CMK (cell line): ENCODE data around the gene TFPI.
"Not testable (repeated sequence)": the region's sequence is repeated elsewhere in the genome, so short reads cannot be mapped to it uniquely, and the experiment has no call there.

Experiments used
- DNase-seq: peaks from one replicate; pipeline ENCODE4 v3.0.0-alpha.2; 2010; ENCODE audit warnings: low read depth

Gene TFPI

GRCh38 chr2:187527262-187527661 is 27.0 kb downstream of the TFPI start:
- no peak for DNase-seq

- no peak for DNase-seq
Observed at GRCh38 chr2:187526792-187527191, 27.4 kb downstream of the TFPI start.

DNA sequence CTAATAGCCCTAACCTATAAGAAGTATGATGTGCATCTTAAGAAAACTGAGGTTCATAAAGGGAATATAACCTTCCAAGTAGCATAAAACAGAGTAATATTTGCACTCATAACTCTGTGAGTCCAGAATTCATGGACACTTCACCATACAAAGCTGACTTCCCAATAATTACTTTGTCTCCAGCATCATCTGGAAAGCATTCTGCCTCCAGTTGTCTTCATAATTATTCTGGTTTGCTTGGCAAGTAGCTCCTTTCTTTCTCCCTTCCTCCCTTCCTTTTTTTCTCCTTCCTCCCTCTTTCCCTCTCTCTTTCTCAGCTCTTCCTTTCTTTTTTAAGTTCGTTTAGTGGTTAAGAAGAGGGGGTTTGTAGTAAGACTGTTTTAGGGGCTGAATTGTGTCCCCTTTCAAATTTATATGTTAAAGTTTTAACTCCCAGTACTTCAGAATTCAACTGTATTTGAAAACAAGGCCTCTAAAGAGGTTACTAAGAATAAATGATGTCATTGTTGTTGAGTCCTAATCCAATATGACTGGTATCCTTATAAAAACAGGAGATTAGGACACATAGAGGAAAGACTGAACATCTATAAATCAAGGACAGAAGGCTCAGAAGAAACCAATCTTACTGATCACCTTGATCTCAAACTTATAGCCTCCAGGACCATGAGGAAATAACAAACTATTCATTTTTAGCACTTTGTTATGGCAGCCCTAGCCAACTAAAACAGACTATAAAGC is 28.9 kb downstream of the TFPI start:
- DNase-seq: no peak

- no peak for DNase-seq
Observed at GRCh38 chr2:187523325-187523724, 30.9 kb downstream of the TFPI start.

- DNase-seq: no peak
Observed at GRCh38 chr2:187520121-187520624, 34.1 kb downstream of the TFPI start.

DNA sequence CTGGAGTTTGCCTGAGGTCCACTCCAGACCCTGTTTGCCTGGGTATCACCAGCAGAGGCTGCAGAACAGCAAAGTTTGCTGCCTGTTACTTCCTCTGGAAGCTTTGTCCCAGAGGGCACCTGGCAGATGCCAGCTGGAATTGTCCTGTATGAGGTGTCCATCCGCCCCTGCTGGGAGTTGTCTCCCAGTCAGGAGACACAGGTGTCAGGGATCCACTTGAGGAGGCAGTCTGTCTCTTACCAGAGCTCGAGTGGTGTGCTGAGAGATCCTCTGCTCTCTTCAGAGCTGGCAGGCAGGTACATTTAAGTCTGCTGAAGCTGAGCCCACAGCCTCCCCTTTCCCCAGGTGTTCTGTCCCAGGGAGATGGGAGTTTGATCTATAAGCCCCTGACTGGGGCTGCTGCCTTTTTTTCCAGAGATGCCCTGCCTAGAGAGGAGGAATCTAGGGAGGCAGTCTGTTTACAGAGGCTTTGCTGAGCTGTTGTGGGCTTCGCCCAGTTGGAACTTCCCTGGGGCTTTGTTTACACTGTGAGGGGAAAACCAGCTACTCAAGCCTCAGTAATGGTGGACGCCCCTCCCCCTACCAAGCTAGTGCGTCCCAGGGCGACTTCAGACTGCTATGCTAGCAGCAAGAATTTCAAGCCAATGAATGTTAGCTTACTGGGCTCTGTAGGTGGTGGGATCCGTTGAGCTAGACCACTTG is 34.7 kb downstream of the TFPI start:
- no peak for DNase-seq

GRCh38 chr2:187517750-187518361 is 36.4 kb downstream of the TFPI start:
- DNase-seq: not testable (repeated sequence)

DNA sequence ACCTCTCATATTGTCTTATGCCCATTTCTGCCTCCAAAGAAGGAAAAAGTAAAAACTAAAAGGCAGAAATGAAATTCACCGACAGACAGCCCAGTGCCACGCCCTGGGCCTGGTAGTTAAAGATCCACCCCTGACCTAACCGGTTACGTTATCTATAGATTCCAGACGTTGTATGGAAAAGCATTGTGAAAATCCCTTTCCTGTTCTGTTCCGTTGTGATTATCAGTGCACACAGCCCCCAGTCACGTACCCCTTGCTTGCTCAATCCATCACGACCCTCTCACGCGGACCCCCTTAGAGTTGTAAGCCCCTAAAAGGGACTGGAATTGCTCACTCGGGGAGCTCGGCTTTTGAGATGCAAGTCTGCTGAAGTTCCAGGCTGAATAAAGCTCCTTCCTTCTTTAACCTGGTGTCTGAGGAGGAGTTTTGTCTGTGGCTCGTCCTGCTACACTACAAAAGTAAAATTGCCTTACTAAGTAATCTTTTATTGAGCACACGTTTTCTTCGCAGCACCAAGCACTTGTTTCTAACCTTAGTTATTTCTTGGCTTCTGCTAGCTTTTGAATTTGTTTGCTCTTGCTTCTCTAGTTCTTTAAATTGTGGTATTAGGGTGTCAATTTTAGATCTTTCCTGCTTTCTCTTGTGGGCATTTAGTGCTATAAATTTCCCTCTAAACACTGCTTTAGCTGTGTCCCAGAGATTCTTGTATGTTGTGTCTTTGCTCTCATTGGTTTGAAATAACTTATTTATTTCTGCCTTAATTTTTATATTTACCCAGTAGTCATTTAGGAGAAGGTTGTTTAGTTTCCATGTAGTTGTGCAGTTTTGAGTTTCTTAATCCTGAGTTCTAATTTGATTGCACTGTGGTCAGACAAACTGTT is 37.4 kb downstream of the TFPI start:
- not testable (repeated sequence) for DNase-seq

DNA sequence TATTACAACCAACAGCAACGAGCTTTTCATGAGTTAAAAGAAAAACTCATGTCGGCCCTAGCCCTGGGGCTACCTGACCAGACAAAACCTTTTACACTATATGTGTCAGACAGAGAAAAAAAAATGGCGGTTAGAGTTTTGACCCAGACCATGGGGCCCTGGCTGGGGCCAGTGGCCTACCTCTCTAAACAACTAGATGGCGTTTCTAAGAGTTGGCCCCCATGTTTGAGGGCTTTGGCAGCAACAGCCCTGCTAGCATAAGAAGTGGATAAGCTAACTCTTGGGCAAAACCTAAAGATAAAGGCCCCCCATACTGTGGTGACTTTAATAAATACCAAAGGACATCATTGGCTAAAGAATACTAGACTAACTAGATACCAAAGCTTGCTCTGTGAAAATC is 39.3 kb downstream of the TFPI start:
- no peak for DNase-seq

GRCh38 chr2:187514235-187514829 is 39.9 kb downstream of the TFPI start:
- DNase-seq: not testable (repeated sequence)

DNA sequence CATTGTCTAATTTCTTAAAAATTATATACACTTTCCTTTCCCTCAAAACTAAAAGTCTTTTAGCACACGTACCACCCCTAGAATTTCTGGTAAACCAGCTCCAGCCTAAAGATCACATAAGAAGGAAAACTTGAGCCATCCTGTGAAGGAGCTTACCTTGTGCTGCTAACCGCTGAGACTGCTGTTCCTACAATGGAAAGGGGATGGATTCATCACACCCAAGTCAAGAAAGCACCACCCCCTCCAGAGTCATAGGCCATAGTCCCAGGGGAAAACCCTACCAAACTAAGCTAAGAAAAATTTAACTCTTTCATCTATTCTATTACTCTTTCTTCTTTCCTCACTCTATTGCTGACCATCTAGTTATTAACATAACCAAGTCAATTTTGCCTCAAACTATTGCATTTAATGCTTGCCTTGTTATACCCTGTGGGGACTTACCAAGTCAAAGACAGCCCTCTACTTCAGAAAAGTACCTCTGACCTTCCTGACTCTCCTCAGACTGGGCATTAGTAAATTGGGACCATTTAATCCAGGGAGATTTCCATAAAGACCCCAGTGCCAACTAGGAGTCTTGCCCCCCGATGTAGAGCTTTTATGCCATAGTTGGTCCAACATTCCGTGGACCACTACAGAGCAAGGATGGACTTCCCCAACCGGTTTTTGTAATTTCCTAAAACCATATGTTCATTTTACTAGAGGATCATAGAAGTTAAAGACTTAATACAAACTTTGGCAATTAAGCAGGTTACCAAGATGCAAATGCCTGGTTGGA is 40.6 kb downstream of the TFPI start:
- not testable (repeated sequence) for DNase-seq

- no peak for DNase-seq
Observed at GRCh38 chr2:187511356-187512315, 42.6 kb downstream of the TFPI start.

DNA sequence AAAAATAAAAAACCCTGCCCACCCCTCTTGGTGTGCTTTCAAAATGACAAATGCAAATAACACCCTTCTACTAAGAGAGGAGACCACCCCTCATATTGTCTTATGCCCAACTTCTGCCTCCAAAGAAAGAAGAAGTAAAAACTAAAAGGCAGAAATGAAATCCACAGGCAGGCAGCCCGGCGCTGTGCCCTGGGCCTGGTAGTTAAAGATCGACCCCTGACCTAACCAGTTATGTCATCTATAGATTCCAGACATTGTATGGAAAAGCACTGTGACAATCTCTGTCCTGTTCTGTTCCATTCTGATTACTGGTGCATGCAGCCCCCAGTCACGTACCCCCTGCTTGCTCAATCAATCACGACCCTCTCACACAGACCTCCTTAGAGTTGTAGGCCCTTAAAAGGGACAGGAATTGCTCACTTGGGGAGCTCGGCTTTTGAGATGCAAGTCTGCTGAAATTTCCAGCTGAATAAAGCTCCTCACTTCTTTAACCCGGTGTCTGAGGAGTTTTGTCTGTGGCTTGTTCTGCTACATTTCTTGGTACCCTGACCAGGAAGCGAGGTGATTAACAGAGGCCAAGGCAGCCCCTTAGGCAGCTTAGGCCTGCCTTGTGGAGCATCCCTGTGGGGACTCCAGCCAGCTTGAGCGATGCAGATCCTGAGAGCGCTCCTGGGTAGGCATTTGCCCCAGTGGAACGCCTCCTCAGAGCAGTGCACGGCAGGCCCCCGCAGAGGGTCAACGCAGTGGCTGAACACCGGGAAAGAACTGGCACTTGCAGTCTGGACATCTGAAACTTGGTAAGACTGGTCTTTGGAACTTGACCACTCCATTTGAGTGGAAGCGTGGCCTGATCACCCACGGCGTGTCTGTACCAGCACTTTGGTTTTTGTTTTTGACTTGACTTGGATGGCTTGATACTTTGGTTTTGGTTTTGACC is 43.5 kb downstream of the TFPI start:
- DNase-seq: not testable (repeated sequence)

DNA sequence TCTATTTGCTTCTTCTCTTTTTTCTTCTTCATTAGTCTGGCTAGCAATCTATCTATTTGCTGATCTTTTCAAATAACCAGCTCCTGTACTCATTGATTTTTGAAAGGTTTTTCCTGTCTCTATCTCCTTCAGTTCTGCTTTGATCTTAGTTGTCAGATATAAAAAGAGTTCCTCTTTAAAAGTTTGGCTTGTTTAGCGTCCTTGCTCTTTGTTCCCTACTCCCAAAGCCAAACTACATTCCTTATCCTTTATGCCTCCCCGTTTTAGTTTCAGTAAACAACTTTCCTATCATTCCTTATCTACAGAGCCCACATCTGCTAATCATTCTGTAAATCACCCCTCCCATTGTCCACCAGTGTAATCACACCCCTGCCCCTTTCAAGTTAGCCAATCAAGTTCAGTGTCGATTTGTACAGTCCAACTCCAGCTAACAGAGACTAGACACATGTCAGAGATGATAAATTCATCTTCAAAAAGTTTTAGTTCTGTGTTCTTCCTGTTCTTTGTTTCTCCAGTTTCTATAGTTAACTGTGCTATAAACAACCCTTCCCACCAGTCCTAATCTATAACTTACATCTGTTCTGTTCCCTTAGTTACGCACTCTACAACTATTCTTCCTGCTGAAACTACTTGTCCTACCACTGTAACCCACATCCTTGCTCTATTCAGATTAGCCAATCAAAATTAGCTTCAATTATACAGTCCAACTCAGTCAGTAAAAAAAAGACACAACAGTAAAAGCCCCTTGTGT is 44.4 kb downstream of the TFPI start:
- peak; percentile 49 for DNase-seq

DNA sequence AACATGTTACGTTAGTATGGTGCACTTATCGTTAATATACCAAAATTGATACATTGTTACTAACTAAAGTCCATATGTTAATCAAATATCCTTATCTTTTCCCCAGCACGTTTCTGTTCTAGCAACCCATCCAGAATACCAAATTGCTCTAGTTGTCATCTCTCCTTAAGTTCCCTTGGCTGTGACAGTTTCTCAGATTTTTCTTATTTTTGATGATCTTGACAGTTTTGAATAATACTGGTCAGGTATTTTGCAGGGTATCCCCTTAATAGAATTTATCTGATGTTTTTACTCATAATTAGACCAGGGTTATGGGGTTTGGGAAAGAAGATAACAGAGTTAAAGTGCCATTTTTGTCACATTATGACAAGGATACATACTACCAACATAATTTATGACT is 47.8 kb downstream of the TFPI start:
- DNase-seq: no peak

DNA sequence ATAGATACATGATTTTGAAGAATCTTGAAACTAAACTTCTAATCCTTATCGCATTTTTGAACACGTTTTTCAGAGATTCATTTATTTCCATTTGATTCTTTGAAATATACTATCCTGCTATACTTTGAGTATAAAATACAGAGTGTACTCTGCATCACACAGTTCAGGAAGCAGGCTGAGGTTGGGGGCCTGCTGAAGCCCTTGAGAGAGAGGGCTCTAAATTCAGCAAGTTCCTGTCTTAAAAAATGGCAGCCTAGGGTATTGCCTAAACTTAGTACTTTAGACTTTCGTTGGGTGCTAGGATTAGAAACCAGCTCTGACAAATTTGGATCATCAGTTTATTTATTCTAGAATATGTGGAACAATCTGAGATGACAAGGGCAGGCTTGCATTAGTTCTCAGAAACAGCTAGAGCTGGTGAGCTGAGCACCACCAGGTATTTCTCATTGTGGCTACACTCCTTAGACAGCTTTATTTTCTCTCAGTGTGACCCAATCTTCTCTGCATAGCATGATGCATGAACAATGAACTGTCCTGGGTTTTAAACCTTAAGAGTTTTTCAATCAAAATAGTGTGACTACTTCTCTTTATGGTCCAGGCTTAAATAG is 49.1 kb downstream of the TFPI start:
- no peak for DNase-seq

DNA sequence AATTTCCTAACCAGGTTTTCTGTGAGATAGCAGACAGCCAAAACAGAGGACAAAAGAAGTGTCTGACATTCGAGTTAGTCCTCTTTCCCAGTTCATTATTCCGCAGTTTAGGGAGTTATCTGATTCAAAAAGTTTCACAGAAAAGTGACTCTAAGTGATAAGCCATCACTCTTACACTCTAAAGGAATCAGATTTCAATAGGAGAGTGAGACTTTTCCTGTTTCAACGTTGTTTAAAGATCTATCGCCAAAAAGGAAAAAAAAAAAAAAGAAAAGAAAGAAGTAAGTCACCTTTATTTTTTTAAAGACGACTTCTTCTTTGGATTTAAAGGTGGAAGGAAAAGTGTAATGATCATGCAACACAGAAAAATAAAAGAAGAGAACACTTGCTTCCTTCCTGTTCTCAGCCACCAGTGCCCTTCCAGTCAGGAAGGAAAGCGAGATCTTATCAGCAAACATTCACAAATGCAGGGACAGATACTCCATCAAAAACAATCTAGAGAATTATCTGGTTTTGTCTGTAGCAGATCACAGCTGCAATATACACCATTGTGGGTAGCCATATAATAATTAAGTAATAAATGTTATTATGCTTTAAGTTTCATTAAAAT is 49.8 kb downstream of the TFPI start:
- no peak for DNase-seq
